Pancreas (tissue), 10 donors: ENCODE results near the gene MRPS15. TPM values are rescaled to one million over a fixed set of nuclear protein-coding genes. Genes with fewer than 3 reads are reported as not detected.

ENCODE experiments used
- ATAC-seq, 4 donors: fragments of 200-7000 bp; cut with Tn5 transposase; one replicate each; pipeline versions ENCODE4 v1.8.0 to v1.9.1; 2020; ENCODE audit warnings: mild to moderate bottlenecking in 4 of 4, moderate library complexity in 4 of 4
- DNase-seq, 6 donors: peaks; one replicate each; pipeline ENCODE4 v3.0.0-alpha.2; 2020
- FAIRE-seq: peaks from 2 replicates; lab custom pipeline; 2012; peaks lifted over from hg19 to GRCh38; lab: Jason Lieb, UNC
- H3K27ac ChIP-seq, 4 donors: fragments of 200-600 bp; sonication (generic); 1 replicate in 3 of 4; 2 replicates in 1 of 4; pipeline versions ENCODE4 v1.5.0 to v1.8.0; 2020
- H3K27me3 ChIP-seq, 4 donors: fragments of 200-600 bp; one replicate each; pipeline ENCODE4 v1.8.0; 2021
- H3K36me3 ChIP-seq, 3 donors: fragments of 200-600 bp; sonication (generic) in 1 of 3; one replicate each; pipeline versions ENCODE4 v1.5.0 to v1.8.0; 2020 to 2021
- H3K4me1 ChIP-seq, 3 donors: fragments of 200-600 bp; one replicate each; pipeline ENCODE4 v1.8.0; 2021
- H3K4me3 ChIP-seq, 4 donors: fragments of 200-600 bp; sonication (generic) in 2 of 4; one replicate each; pipeline versions ENCODE4 v1.5.0 to v1.8.0; 2020 to 2021
- H3K9me3 ChIP-seq, 4 donors: fragments of 200-600 bp; one replicate each; pipeline ENCODE4 v1.8.0; 2021
- WGBS, 2 donors: extraction: QIAGEN DNeasy Blood & Tissue Kit; methylation state at CpG; one replicate each; pipeline ENCODE4 v1.1.7; 2013; 5-methylcytosine and 5-hydroxymethylcytosine counted together
- intact Hi-C, 3 donors: fragments of 100-400 bp; cut with DNase I; formaldehyde crosslinking; loops; one replicate each; pipeline versions ENCODE4 v1.11.1 to v1.14.2; 2022
- polyA plus RNA-seq, 2 donors: library from polyadenylated mRNA; stranded (reverse); fragments of 200-250 nt; gene quantifications; one replicate each; pipeline ENCODE4 v1.2.3, GENCODE V29; 2013
- total RNA-seq, 6 donors: library from RNA; stranded (reverse); fragmentation: NEBNext Ultra II Directional in 4 of 6; extraction: Animal tissue kit (Norgen Biotek cat#: 25700) in 4 of 6; gene quantifications; one replicate each; pipeline versions ENCODE4 v1.2.1 to v1.2.4, GENCODE V29; 2021 to 2023
- TF ChIP-seq, protein P1 (sequence below), 4 donors: fragments of 200-600 bp; sonication (generic) in 3 of 4; IDR thresholded peaks; one replicate each; pipeline versions ENCODE4 v1.5.0 to v1.8.0; 2021; ENCODE audit warnings: antibody characterized with exemption in 4 of 4
- donor health status: healthy with polysubstance abuse.
- donor health status: DM: no; HTN: no; CAD: no; lungs with moderate emphysema.
- donor health status: DM: no; HTN: no; CAD: no.
- donor health status: control.
- donor health status: control.
- donor health status: Bipolar disorder and iron deficiency.
- donor health status: DM: yes; HTN: yes; CAD: no.
- donor health status: DM: no; HTN: no; CAD: no.
- donor health status: DM: no; HTN: no; CAD: no.
- donor health status: DM: yes; HTN: yes; CAD: no.

MRPS15 gene
- total and polyA plus RNA-seq, 8 donors, result 20.4 to 79.3 (median 27.0) TPM

DNA sequence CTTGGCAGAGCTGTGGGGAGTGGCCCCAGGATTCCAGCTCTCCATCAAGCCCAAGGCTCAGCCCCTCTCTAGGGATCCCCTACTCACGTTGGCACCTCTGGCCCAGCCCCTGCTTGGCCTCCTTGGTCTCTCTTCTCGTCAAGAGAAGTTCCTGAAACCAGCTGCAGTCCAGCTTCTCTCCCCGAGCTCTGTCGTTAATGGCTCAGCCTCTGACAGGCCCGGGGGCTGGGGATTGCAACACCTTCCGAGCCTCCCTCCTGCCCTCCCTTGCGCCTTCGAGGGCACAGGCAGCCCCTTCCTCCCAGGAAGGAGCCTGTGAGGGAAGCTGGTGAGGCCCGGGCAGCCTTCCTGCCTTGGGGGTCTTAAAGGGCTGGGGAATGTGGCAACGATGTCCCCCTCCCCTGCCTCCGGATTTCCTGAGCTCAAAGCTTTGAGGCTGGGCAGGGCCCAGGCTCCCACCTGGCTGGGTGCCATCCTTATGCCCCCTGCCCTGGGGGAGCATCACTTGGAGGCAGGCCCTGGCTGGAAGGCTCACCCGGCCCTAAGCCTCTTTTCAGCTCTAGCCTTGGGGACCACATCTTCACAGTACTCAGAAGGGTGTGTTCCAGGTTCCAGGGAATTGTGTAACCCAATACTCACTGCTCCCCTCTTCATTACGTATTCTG lies 18.7 kb upstream of the MRPS15 start, which contains the start of gene CSF3R:
Gene CSF3R (minus strand): TSS at position 190 of the 665 bp plus-strand sequence. CDS start 3,417 bp downstream, outside the sequence.
- H3K36me3 ChIP-seq, result no peaks in the 10 kb centered on the region
- H3K4me3 ChIP-seq, result peak within 1 kb of the TSS in 1 of 4 donors; percentile 20
- H3K27me3 ChIP-seq, result no peaks in the 10 kb centered on the region
- H3K9me3 ChIP-seq, result no peaks in the 10 kb centered on the region
- DNase-seq (no peak), ATAC-seq (no peak), FAIRE-seq (no peak)
- peak within 1 kb of the TSS in 1 of 4 donors; percentile 22 for H3K27ac ChIP-seq
- intact Hi-C loops, result no loop called here
- TF ChIP-seq, protein P1, sequence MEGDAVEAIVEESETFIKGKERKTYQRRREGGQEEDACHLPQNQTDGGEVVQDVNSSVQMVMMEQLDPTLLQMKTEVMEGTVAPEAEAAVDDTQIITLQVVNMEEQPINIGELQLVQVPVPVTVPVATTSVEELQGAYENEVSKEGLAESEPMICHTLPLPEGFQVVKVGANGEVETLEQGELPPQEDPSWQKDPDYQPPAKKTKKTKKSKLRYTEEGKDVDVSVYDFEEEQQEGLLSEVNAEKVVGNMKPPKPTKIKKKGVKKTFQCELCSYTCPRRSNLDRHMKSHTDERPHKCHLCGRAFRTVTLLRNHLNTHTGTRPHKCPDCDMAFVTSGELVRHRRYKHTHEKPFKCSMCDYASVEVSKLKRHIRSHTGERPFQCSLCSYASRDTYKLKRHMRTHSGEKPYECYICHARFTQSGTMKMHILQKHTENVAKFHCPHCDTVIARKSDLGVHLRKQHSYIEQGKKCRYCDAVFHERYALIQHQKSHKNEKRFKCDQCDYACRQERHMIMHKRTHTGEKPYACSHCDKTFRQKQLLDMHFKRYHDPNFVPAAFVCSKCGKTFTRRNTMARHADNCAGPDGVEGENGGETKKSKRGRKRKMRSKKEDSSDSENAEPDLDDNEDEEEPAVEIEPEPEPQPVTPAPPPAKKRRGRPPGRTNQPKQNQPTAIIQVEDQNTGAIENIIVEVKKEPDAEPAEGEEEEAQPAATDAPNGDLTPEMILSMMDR (IDR thresholded peaks at IDR 0.05), result no peak
- H3K4me1 ChIP-seq, result peaks cover 0 to 10% (median 0%) of the 10 kb centered on the region in 3 donors
- WGBS, 2 donors, result 51 to 55% methylated on average over 13 of the region's 13 CpGs

DNA sequence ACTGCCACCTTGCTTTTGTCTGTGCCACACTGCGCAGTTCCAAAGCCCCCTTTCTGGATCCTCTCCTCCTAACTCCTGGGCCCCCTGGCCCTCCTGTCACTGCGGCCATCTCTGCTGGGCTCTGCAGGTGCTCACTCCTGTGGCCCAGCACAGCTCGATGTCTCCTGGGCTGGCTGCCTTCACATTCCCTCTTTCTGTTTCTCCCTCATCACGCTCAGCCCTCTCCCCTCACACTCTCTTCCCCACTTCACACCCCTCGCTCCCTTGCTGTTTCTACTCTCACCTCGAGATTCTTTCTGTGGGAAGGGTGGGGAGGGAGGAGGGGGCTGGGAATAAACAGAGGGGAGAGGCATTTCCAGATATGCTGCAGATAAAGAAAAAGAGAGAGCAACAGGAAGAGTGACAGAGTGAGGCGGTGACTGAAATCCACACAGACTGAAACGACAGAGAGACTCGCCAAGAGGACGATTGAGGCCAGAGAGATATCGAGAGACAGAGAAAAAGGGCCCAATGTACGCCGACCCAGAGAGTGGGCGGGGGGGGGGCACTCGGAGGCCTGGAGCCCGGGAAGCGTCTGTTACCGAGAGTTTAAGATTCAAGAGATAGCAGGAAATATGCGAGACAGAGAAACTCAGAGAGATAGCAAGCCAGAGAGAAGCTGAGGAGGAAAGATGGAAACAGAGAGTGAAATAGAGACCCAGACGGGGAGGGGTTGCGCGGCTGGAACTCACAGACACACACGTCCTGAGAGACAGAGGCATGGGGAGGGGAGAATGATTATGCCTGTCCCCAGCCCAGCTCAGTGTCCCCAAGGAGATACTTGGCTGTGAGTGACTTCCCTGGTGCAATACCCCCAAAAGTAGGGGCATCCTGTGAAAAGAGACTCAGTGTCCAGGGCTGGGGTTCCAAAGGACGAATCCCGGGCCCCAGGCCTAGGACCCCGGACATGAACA lies 17.9 kb upstream of the MRPS15 start:
- intact Hi-C loops, result no loop called here
- Histone ChIP-seq H3K27ac (no peak overlapping the region), H3K4me1 (peaks cover 0 to 4% (median 0%) of the 10 kb centered on the region in 3 donors), H3K27me3 (no peaks in the 10 kb centered on the region), H3K4me3 (peak overlapping the region in 1 of 4 donors; percentile 20), H3K36me3 (no peaks in the 10 kb centered on the region), H3K9me3 (no peaks in the 10 kb centered on the region)
- DNase-seq, result no peak
- TF ChIP-seq, protein P1 (IDR thresholded peaks at IDR 0.05), result no peak
- no peak for FAIRE-seq
- no peak for ATAC-seq
- 46 to 53% methylated on average over 26 of the region's 26 CpGs for WGBS, 2 donors

DNA sequence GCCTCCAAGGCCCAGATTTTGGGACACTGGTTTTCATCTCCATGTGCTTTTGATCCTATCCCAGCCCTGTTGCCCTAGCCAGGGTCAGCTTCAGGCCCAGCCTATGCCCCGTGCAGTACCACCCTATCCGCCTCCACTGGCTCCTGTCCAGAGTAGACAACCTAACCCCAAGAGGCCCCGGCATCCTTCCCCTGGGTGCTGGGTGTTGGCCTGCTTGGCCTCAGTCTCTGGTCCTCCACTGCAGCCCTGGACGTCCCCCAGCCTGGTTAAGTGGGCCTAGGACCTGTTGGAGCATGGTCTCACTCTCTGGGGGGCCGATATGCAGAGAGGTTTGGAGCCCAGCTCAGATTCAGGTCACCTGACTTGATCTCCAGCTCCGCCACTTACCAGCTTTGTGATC lies 16.9 kb upstream of the MRPS15 start:
- H3K27ac ChIP-seq, result no peak overlapping the region
- FAIRE-seq, result no peak
- 68 to 73% methylated on average over 6 of the region's 6 CpGs for WGBS, 2 donors
- intact Hi-C loops, result no loop called here
- ATAC-seq, result no peak
- H3K27me3 ChIP-seq, result no peaks in the 10 kb centered on the region
- DNase-seq, result no peak
- TF ChIP-seq, protein P1 (IDR thresholded peaks at IDR 0.05), result no peak
- H3K36me3 ChIP-seq, result no peaks in the 10 kb centered on the region
- no peak overlapping the region for H3K4me3 ChIP-seq
- H3K9me3 ChIP-seq, result no peaks in the 10 kb centered on the region
- H3K4me1 ChIP-seq, result no peaks in the 10 kb centered on the region

DNA sequence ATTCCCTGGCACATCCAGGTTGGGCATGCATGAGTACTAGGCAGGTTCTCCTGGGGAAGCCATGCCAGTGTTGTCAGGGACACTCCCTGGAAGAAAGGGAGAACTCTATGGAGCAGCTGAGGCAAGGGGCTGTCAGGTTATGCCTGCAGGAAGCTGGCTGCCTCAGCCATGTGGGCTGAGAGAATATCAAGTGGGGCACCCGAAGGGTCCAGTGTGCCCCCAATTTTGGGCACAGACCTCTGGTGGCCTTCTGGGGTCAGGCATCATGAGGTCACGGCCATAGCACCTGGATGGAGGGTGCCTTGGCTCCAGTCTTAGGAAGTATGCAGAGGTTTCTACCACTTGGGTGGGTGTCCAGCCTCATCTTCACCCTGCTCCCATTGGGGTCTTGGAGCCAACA lies 16.0 kb upstream of the MRPS15 start:
- H3K27me3 ChIP-seq, result no peaks in the 10 kb centered on the region
- DNase-seq (no peak), ATAC-seq (no peak), FAIRE-seq (no peak)
- H3K4me3 ChIP-seq, result no peak overlapping the region
- no peak overlapping the region for H3K27ac ChIP-seq
- H3K4me1 ChIP-seq, result no peaks in the 10 kb centered on the region
- H3K9me3 ChIP-seq, result no peaks in the 10 kb centered on the region
- intact Hi-C loops, result no loop called here
- WGBS, 2 donors, result 62 to 65% methylated on average over 2 of the region's 2 CpGs
- H3K36me3 ChIP-seq, result no peaks in the 10 kb centered on the region
- TF ChIP-seq, protein P1 (IDR thresholded peaks at IDR 0.05), result no peak
